Skin epidermis (tissue), 12 donors: ENCODE data around the gene NKAIN2.

ENCODE experiments used
- H3K27ac ChIP-seq, 21 experiments: fragments of 200-600 bp; sonication (generic) in 11 of 21; one replicate each; pipeline ENCODE4 v1.5.0; 2020; ENCODE audit warnings: mild to moderate bottlenecking in 3 of 21, inconsistent platforms in 2 of 21, moderate library complexity in 2 of 21
- H3K4me3 ChIP-seq, 7 experiments: fragments of 200-600 bp; sonication (generic) in 2 of 7; one replicate each; pipeline ENCODE4 v1.5.0; 2020; ENCODE audit warnings: inconsistent platforms in 2 of 7, mild to moderate bottlenecking in 2 of 7, moderate library complexity in 1 of 7

The NKAIN2 gene

DNA sequence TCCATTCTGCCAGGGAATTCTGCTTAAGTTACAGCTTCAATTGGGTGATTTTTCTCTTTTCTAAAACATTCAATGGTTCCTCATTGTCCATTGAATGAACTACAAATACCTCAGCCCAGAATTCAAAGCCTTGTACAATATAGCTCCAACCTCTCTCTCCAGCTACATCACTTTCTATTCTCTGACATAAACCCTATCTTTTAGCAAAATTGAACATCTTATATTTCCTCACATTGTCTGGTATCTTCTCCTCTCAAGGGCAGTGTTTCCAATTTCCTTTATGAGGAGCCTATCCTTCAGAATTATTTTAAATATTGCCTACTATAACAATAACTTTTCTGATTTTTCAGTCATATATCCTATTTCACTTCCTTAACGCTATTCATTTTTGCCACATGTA is 955.0 kb downstream of the NKAIN2 start:
- Histone ChIP-seq H3K27ac (no peak overlapping the region), H3K4me3 (no peak overlapping the region)

- Histone ChIP-seq H3K4me3 (no peak overlapping the region), H3K27ac (no peak overlapping the region)
Observed at GRCh38 chr6:124765280-124765679, 961.6 kb downstream of the NKAIN2 start.

- no peak overlapping the region for H3K27ac ChIP-seq
- H3K4me3 ChIP-seq: no peak overlapping the region
Observed at GRCh38 chr6:124768224-124768623, 964.6 kb downstream of the NKAIN2 start.

DNA sequence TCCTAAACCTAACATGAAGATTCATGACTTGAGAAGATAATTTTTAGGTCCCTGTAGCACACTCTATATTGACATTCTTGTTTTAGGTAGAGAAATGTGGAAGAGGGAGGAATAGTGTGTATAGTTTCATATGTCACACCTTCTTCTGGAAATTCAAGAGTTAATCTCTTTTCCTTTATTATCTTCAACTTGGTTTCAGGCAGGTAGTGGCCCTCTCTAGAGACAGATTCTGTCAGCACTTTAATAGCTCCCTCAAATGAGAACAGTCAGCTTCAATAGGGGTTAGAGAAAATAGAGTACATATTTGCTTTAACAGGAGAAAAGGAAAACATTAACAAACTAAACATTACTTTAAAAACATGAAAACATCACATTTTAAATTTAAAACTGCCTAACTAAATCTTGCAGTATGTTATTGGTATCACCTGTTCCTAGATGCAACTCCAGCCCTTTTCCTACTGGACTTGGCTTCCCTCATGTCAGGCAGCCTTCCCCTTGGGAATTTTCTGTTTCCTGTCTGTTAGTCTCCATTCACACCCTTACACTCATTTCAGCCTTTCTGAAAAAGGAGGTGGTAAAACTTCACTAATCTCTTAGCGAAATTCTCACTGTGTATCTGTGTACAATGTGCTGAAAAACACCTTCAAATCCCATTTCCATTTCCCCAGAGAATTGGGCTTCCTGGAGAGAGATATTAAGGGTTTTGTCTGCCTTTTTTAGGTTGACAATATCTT is 966.3 kb downstream of the NKAIN2 start:
- Histone ChIP-seq H3K27ac (no peak overlapping the region), H3K4me3 (no peak overlapping the region)

DNA sequence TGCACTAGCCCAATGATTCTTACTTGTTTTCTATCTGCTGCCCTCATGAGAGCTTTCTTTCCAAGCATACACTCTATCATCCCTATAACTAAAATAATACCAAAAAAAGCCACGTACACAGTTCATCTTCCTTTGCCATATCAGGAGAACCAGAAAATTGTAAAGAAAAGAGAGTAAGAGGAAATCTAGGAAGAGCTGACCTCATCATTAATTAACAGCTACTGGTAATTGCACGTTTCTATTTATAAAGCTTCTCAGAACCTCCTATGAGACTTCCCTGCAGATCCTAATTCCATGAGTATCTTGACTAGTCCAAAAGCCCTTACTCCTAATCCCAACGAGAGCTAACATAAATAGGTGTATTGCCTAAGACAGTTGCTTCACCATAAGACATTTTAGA is 967.1 kb downstream of the NKAIN2 start:
- H3K27ac ChIP-seq: no peak overlapping the region
- no peak overlapping the region for H3K4me3 ChIP-seq

DNA sequence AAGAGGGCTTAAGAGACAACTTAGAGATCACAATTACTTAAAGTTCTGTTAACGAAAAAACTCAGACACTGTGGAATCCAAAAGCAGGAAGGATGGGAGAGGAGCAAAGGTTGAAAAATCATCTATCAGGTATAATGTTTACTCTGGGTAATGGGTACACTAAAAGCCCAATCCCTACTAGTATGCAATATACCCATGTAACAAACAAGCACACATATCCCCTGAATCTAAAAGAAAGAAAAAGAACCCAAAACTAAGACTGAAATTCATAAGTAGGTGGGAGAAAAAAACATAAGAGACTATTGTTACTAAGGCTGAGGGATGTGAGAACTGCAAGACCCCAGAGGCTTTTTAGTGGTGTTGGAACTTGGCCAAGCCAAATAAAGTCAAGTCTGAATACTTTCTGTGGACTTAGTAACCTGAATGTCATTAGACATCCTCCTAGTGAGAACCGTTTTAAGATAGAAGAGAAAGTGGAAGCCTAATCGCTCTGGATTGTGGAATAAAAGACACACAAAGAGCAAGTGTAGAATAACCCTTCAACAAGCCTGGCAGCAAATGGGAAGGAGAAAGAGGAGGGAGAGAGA is 969.2 kb downstream of the NKAIN2 start:
- no peak overlapping the region for H3K27ac ChIP-seq
- no peak overlapping the region for H3K4me3 ChIP-seq

- Histone ChIP-seq H3K4me3 (no peak overlapping the region), H3K27ac (no peak overlapping the region)
Observed at GRCh38 chr6:124775121-124775520, 971.5 kb downstream of the NKAIN2 start.

GRCh38 chr6:124777863-124778262 is 974.2 kb downstream of the NKAIN2 start:
- Histone ChIP-seq H3K4me3 (no peak overlapping the region), H3K27ac (no peak overlapping the region)

- Histone ChIP-seq H3K4me3 (no peak overlapping the region), H3K27ac (no peak overlapping the region)
Observed at GRCh38 chr6:124780623-124781022, 977.0 kb downstream of the NKAIN2 start.

GRCh38 chr6:124783344-124783743 is 979.7 kb downstream of the NKAIN2 start:
- H3K4me3 ChIP-seq: no peak overlapping the region
- H3K27ac ChIP-seq: no peak overlapping the region

DNA sequence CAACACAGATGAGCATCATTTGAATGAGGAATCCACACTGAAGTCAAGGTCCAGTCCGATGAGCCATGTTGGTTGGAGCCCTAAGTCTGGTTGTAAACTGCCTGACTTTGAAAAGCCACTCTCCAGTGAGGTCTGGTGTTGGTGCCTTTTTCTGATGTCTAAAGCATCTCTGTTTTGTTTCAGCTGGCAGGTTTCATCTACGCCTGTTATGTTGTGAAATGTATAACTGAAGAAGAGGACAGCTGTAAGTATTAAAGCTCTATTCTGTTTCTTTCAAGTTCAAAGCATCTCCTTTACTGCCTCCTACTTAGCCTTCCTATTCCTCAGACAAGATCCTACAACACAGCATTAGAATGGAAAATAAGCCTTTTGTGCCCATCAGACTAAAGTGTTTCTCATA is 987.5 kb downstream of the NKAIN2 start:
- no peak overlapping the region for H3K27ac ChIP-seq

DNA sequence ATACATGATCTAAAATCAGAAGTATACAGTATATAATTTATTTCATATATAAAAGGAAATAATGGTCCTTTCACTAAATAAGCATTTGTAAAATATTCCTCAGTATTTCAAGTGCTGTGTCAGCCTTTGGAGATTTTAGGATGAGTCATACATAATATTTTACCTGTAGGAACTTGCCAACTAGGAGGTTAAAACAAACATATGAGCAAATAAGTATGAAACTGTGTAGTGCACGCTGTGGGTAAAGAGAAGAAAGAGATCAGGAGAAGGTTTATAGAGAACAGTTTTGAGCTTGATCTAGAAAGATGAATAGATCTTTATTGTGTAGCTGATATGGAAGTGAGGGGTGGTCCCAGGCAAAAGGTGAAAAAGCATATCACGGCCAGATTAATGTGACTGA is 988.7 kb downstream of the NKAIN2 start:
- no peak overlapping the region for H3K27ac ChIP-seq
- H3K4me3 ChIP-seq: no peak overlapping the region

More for the DNA sequence above, 987.5 kb downstream of the NKAIN2 start:
- H3K4me3 ChIP-seq: no peak overlapping the region

DNA sequence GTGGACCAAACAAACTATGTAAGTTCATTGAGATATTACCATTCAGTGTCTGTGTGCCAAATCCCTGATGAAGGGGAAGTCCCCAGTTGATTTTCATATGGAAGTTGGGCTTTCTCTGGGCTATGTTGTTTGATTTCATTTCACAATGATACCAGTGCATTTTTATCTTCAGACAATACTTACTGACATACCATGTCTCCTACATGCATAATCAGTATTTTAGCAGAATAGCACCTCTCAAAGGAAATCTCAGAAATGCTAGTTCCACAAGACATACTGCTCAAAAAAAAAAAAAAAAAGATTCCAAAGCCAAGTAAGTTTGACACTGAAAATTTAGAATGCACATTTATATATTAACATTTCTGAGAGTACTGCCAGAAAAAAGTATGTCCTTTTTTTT is 989.7 kb downstream of the NKAIN2 start:
- H3K4me3 ChIP-seq: no peak overlapping the region
- H3K27ac ChIP-seq: no peak overlapping the region

GRCh38 chr6:124795643-124796463 is 992.2 kb downstream of the NKAIN2 start:
- Histone ChIP-seq H3K4me3 (no peak overlapping the region), H3K27ac (no peak overlapping the region)

GRCh38 chr6:124796464-124796970 is 992.9 kb downstream of the NKAIN2 start:
- Histone ChIP-seq H3K27ac (no peak overlapping the region), H3K4me3 (no peak overlapping the region)

- no peak overlapping the region for H3K4me3 ChIP-seq
- H3K27ac ChIP-seq: no peak overlapping the region
Observed at GRCh38 chr6:124797224-124797623, 993.6 kb downstream of the NKAIN2 start.

- Histone ChIP-seq H3K4me3 (no peak overlapping the region), H3K27ac (no peak overlapping the region)
Observed at GRCh38 chr6:124798942-124799496, 995.4 kb downstream of the NKAIN2 start.

- H3K27ac ChIP-seq: no peak overlapping the region
- no peak overlapping the region for H3K4me3 ChIP-seq
Observed at GRCh38 chr6:124799638-124800037, 996.0 kb downstream of the NKAIN2 start.

DNA sequence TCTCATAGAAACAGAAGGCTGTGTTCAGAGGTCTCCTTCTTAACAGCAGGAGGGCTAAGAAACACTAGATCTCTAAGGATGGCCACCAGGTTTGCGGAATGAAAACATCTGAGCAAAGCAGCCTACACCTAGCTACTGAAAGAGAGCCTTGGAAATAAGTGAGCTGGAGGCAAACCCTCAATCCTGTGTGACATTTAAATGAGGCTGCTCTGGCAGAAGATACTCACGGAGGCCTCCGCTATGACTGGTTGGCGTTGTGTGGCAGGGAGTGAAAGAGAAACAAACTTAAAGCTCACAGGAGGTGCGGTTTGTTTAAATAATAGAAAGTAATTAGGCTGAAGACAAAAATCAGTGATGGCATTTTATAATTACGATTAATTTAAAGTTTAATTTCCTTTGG is 996.6 kb downstream of the NKAIN2 start:
- Histone ChIP-seq H3K4me3 (no peak overlapping the region), H3K27ac (no peak overlapping the region)

GRCh38 chr6:124812067-124812466 is 1008.4 kb downstream of the NKAIN2 start:
- H3K4me3 ChIP-seq: no peak overlapping the region
- H3K27ac ChIP-seq: no peak overlapping the region
